ENCODE results near the gene TMPRSS13.

DNA sequence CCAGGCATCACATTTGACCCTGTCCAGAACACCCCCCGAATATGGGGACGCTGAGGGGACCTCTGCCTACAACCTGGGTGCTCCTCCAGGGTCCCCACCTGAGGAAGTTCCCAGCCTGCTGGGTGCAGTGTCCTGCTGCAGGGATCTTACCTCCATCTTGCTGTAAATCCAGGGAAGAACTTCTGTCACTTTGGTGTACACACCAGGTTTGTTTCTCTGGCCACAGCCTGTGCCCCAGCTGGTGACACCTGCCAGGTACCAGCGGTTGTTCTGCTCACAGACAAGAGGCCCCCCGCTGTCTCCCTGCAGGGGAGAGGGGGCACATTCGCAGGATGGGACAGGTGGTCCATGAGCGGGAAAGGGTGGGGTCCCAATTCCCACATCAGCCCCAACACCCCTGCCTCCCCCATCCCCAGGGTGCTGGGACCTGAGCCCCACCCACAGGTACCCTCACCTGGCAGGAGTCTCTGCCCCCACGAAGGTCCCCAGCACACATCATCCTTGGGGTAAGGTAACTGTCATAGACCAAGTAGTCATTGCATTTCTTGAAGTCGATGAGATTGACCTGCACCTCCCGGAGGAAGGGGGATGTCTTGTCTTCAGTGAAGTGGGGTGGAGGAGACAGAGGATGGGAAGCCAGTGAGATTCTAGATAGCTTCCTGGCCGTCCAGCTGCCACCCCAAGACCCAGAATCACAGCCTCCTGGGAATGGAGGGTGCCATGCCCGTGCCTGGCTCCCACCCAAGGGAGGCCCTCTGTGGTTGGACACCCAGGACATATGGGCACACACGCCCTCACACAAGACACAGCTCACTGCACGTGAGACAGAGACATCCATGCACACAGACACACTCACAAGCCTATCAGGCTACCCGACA, 25.5 kb downstream of the TMPRSS13 start:
- TF ChIP-seq, protein P1, sequence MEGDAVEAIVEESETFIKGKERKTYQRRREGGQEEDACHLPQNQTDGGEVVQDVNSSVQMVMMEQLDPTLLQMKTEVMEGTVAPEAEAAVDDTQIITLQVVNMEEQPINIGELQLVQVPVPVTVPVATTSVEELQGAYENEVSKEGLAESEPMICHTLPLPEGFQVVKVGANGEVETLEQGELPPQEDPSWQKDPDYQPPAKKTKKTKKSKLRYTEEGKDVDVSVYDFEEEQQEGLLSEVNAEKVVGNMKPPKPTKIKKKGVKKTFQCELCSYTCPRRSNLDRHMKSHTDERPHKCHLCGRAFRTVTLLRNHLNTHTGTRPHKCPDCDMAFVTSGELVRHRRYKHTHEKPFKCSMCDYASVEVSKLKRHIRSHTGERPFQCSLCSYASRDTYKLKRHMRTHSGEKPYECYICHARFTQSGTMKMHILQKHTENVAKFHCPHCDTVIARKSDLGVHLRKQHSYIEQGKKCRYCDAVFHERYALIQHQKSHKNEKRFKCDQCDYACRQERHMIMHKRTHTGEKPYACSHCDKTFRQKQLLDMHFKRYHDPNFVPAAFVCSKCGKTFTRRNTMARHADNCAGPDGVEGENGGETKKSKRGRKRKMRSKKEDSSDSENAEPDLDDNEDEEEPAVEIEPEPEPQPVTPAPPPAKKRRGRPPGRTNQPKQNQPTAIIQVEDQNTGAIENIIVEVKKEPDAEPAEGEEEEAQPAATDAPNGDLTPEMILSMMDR (IDR thresholded peaks at IDR 0.05) = no peak
- TF ChIP-seq POLR2A (IDR thresholded peaks at IDR 0.05) = no peak

Measured in esophagus squamous epithelium (tissue), 4 donors.